ENCODE measurements around the gene BHLHA9.

- TF ChIP-seq, protein P1, sequence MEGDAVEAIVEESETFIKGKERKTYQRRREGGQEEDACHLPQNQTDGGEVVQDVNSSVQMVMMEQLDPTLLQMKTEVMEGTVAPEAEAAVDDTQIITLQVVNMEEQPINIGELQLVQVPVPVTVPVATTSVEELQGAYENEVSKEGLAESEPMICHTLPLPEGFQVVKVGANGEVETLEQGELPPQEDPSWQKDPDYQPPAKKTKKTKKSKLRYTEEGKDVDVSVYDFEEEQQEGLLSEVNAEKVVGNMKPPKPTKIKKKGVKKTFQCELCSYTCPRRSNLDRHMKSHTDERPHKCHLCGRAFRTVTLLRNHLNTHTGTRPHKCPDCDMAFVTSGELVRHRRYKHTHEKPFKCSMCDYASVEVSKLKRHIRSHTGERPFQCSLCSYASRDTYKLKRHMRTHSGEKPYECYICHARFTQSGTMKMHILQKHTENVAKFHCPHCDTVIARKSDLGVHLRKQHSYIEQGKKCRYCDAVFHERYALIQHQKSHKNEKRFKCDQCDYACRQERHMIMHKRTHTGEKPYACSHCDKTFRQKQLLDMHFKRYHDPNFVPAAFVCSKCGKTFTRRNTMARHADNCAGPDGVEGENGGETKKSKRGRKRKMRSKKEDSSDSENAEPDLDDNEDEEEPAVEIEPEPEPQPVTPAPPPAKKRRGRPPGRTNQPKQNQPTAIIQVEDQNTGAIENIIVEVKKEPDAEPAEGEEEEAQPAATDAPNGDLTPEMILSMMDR (IDR thresholded peaks at IDR 0.05) = no peak
- no peak for TF ChIP-seq ZFX (IDR thresholded peaks at IDR 0.05; ENCODE audit: borderline replicate concordance)
Observed at GRCh38 chr17:1231456-1231855, 38.8 kb upstream of the BHLHA9 start.

All from 22Rv1 (cell line).